Skeletal muscle satellite cell (primary cell): ENCODE results near the gene PITRM1.

Experiments
- H3K27me3 ChIP-seq: 2 replicates; pipeline ENCODE4 v1.7.0; 2013; ENCODE audit warnings: low read length; ENCODE audit not compliant: control insufficient read depth, insufficient read depth
- H3K36me3 ChIP-seq: 2 replicates; pipeline ENCODE4 v1.7.0; 2013; ENCODE audit warnings: mild to moderate bottlenecking, control low read depth, low read length; ENCODE audit not compliant: insufficient read depth
- H3K4me1 ChIP-seq: 2 replicates; pipeline ENCODE4 v1.7.0; 2013; ENCODE audit warnings: low read length; ENCODE audit not compliant: control insufficient read depth, insufficient read depth
- H3K4me2 ChIP-seq: 2 replicates; pipeline ENCODE4 v1.7.0; 2013; ENCODE audit warnings: mild to moderate bottlenecking, low read length
- H3K4me3 ChIP-seq: 2 replicates; pipeline ENCODE4 v1.7.0; 2013; ENCODE audit warnings: low read length
- H3K9ac ChIP-seq: 2 replicates; pipeline ENCODE4 v1.7.0; 2013; ENCODE audit warnings: mild to moderate bottlenecking, low read depth, low read length, moderate library complexity
- H3K9me3 ChIP-seq: replicated peaks from 2 replicates; pipeline ENCODE4 v1.7.0; 2013; ENCODE audit warnings: mild to moderate bottlenecking, control low read depth, low read length

Gene PITRM1

DNA sequence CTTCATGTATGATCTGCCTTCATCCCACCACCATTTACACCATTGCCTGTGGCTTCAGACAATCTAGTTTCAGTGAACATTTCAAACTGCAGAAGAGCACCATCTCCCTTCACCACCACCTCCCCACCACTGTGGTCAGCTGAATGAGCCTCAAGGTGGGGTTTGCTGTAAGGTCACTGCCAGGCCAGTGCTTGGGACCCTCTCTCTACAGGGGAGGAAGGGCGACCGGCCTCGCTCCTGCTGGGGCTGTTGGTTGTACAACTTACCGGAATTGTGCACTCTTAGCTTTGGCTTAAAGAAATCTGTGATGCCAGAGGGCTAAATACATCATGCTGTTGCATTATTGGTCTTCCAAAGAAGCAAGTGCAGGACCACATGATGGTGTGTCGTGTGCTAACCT lies 78.6 kb downstream of the PITRM1 start:
- H3K27me3 ChIP-seq: no peaks in the 10 kb centered on the region

DNA sequence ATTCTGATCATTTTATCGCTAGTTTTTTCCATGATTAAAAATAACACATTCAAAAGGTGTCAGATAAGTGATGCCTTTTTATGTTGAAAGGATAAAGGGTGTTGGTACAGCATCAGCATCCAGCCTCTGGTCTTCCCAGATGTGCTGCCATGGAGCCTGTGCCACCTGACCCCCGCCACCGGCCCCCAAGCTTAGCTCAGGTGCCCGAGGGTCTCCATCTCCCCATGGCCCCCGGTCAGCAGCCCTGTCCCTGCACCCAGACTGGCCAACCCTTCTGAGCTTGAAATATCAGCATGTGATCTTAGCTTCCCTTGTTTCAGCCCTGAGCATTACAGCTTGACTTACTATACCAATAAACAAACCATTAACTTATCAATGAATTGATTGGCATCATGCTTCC lies 80.7 kb downstream of the PITRM1 start:
- Histone ChIP-seq H3K27me3 (no peaks in the 10 kb centered on the region), H3K9ac (peak overlapping the region; percentile 61), H3K4me3 (no peak overlapping the region), H3K9me3 (no peaks in the 10 kb centered on the region), H3K4me2 (peak overlapping the region; percentile 61), H3K4me1 (peaks cover 67% of the 10 kb centered on the region), H3K36me3 (peaks cover 21% of the 10 kb centered on the region)

More for the DNA sequence above, 78.6 kb downstream of the PITRM1 start:
- peak overlapping the region; percentile 71 for H3K9ac ChIP-seq
- H3K36me3 ChIP-seq: peaks cover 25% of the 10 kb centered on the region
- H3K4me1 ChIP-seq: peaks cover 80% of the 10 kb centered on the region
- H3K9me3 ChIP-seq: no peaks in the 10 kb centered on the region
- peak overlapping the region; percentile 61 for H3K4me2 ChIP-seq
- H3K4me3 ChIP-seq: no peak overlapping the region

GRCh38 chr10:3090914-3091787 lies 81.4 kb downstream of the PITRM1 start:
- Histone ChIP-seq H3K4me1 (peaks cover 60% of the 10 kb centered on the region), H3K27me3 (no peaks in the 10 kb centered on the region), H3K36me3 (peaks cover 28% of the 10 kb centered on the region), H3K9ac (peak overlapping the region; percentile 79), H3K4me3 (peak overlapping the region; percentile 18), H3K9me3 (no peaks in the 10 kb centered on the region), H3K4me2 (peak overlapping the region; percentile 65)

GRCh38 chr10:3090388-3090787 lies 82.2 kb downstream of the PITRM1 start:
- peak overlapping the region; percentile 79 for H3K9ac ChIP-seq
- H3K27me3 ChIP-seq: no peaks in the 10 kb centered on the region
- peaks cover 54% of the 10 kb centered on the region for H3K4me1 ChIP-seq
- H3K4me2 ChIP-seq: peak overlapping the region; percentile 65
- peak overlapping the region; percentile 5 for H3K4me3 ChIP-seq
- no peaks in the 10 kb centered on the region for H3K9me3 ChIP-seq
- H3K36me3 ChIP-seq: peaks cover 32% of the 10 kb centered on the region
